HL-60 (cell line): ENCODE results near the gene BCL2.

Experiments
- DNase-seq, 2 experiments: peaks; one replicate each; pipeline ENCODE4 v3.0.0-alpha.2; 2010 to 2020; ENCODE audit warnings: low read depth in 1 of 2, low spot score in 1 of 2
- H3K27ac ChIP-seq: fragments of 250-450 bp; sonication (Bioruptor Pico); replicated peaks from 2 replicates; pipeline ENCODE4 v1.5.1; 2020; ENCODE audit warnings: mild to moderate bottlenecking, moderate library complexity
- H3K27me3 ChIP-seq: fragments of 250-450 bp; sonication (Bioruptor Pico); 2 replicates; pipeline ENCODE4 v1.5.1; 2021; ENCODE audit warnings: mild to moderate bottlenecking, moderate library complexity; ENCODE audit not compliant: insufficient read depth, poor library complexity, severe bottlenecking
- H3K4me3 ChIP-seq: replicated peaks from 2 replicates; pipeline ENCODE4 v1.5.1; 2011; ENCODE audit warnings: mild to moderate bottlenecking, control low read depth, low read length; ENCODE audit not compliant: insufficient read depth
- GABPA ChIP-seq: IDR thresholded peaks from 2 replicates; pipeline ENCODE4 v1.6.1; 2012; ENCODE audit warnings: low read depth
- POLR2AphosphoS5 ChIP-seq: IDR thresholded peaks from 2 replicates; pipeline ENCODE4 v1.6.1; 2012; ENCODE audit warnings: low read depth
- SPI1 ChIP-seq: IDR thresholded peaks from 2 replicates; pipeline ENCODE4 v1.6.1; 2012; ENCODE audit warnings: low read depth, mild to moderate bottlenecking, borderline replicate concordance
- TF ChIP-seq, protein P1 (sequence below): IDR thresholded peaks from one replicate; pipeline ENCODE4 v1.5.1; 2011; ENCODE audit warnings: low read length, control low read depth, inconsistent platforms; ENCODE audit not compliant: insufficient read depth
- TF ChIP-seq, protein P2 (sequence below): IDR thresholded peaks from 2 replicates; pipeline ENCODE4 v1.6.1; 2012; ENCODE audit warnings: low read depth; ENCODE audit not compliant: insufficient replicate concordance

Gene BCL2

DNA sequence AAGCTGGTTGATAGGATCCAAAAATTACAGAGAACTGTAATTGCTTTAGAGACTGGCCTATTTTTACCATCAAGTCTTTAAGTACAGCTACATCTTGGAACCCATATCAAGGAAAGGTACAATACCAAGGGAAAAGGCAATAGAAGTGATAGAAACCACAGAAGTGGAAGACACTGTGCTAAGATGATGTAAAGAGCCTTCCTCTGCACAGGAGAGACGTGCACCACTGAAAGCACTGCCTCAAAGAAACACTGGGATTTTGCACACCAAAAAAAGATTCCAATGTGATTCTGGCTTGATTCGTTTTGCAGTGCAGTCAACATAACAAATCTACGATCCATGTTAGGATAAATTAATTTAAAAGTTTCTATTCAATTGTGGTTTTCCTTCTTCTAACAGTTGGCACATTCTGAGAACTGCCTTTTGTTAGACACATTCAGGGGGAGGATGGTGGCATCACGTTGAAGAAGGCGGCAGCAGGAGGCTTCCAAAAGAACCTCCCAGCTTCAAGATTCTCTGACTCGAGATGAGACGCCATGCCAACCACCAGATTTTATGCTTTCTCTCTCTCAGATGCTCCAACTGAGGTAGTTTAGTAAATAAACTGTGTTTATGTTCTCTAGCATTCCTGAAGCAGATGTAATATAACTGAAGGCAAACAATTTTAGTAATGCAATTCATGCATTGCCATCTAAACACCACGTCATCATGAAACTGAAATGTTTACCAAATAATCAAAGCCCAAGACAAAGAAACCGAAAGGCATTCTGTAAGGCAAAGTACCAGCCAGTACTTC lies 102.9 kb downstream of the BCL2 start:
- TF ChIP-seq, protein P1, sequence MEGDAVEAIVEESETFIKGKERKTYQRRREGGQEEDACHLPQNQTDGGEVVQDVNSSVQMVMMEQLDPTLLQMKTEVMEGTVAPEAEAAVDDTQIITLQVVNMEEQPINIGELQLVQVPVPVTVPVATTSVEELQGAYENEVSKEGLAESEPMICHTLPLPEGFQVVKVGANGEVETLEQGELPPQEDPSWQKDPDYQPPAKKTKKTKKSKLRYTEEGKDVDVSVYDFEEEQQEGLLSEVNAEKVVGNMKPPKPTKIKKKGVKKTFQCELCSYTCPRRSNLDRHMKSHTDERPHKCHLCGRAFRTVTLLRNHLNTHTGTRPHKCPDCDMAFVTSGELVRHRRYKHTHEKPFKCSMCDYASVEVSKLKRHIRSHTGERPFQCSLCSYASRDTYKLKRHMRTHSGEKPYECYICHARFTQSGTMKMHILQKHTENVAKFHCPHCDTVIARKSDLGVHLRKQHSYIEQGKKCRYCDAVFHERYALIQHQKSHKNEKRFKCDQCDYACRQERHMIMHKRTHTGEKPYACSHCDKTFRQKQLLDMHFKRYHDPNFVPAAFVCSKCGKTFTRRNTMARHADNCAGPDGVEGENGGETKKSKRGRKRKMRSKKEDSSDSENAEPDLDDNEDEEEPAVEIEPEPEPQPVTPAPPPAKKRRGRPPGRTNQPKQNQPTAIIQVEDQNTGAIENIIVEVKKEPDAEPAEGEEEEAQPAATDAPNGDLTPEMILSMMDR: no peak
- no peak for TF ChIP-seq POLR2AphosphoS5
- TF ChIP-seq GABPA: no peak
- TF ChIP-seq, protein P2, sequence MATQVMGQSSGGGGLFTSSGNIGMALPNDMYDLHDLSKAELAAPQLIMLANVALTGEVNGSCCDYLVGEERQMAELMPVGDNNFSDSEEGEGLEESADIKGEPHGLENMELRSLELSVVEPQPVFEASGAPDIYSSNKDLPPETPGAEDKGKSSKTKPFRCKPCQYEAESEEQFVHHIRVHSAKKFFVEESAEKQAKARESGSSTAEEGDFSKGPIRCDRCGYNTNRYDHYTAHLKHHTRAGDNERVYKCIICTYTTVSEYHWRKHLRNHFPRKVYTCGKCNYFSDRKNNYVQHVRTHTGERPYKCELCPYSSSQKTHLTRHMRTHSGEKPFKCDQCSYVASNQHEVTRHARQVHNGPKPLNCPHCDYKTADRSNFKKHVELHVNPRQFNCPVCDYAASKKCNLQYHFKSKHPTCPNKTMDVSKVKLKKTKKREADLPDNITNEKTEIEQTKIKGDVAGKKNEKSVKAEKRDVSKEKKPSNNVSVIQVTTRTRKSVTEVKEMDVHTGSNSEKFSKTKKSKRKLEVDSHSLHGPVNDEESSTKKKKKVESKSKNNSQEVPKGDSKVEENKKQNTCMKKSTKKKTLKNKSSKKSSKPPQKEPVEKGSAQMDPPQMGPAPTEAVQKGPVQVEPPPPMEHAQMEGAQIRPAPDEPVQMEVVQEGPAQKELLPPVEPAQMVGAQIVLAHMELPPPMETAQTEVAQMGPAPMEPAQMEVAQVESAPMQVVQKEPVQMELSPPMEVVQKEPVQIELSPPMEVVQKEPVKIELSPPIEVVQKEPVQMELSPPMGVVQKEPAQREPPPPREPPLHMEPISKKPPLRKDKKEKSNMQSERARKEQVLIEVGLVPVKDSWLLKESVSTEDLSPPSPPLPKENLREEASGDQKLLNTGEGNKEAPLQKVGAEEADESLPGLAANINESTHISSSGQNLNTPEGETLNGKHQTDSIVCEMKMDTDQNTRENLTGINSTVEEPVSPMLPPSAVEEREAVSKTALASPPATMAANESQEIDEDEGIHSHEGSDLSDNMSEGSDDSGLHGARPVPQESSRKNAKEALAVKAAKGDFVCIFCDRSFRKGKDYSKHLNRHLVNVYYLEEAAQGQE: no peak
- TF ChIP-seq SPI1: no peak
- Histone ChIP-seq H3K27ac (no peak overlapping the region), H3K4me3 (no peak overlapping the region), H3K27me3 (no peaks in the 10 kb centered on the region)
- DNase-seq: no peak

DNA sequence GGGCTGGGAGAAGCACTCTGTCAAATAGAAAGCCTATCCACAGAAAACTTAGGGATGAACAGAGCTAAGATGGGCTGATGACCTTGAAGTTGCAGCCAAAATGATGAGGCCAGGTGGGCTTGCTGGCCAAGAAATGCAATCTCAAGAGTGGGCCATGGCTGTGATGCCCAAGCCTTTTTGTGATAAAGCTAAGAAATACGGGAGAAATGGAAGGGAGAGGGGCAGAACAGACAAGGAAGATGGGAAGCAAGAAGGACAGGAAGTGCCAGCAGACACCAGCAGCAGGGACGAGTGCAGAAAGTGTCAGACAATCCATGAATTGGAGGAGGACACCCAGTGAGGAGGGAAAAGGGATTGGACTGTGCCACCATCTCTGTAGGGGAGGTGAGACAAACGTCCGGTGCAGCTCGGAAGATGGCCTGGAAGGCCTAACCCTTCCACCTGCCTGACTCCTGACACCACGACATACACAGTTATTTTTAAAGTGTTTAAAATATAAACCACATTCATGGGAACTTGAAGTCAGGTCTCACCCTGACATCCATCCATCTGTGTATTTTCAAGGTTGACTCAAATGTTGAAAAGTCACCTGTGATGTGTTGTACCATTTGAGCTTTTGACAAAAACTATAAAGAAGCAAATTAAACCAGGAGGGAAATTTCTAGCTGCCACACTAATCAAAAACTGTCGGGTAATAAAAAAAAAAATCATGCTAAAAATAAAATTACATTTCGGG lies 105.5 kb downstream of the BCL2 start:
- Histone ChIP-seq H3K27ac (peak overlapping the region; percentile 22; the same call in 1 of the 2 replicates), H3K27me3 (no peaks in the 10 kb centered on the region), H3K4me3 (no peak overlapping the region)
- TF ChIP-seq POLR2AphosphoS5 (no peak), GABPA (no peak), SPI1 (no peak)
- TF ChIP-seq, protein P1: no peak
- TF ChIP-seq, protein P2: no peak
- DNase-seq: no peak

DNA sequence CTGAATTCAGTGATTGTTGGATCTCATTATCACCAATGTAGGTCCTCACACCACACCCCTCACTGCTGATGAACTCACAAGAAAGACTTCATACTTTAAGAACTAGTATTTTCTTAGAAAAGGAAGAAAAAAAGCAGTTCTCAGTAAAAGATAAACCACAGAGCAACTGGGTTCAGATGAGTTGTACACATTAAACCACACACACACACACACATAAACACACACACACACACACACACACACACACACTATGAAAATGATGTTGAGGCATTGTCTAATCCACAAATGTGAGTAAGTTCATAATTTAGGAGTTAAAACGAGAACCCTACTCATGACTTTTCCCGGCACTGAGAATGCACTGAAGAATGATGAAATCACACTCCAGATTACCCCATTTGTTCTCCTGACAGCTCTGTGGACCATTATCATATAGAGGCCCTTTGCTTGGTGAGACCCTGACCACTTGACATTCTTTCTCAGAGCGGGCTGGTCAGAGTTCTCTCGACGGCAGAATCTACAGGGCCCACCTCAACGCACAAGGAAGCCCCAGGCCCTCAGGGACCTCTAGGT lies 106.2 kb downstream of the BCL2 start:
- H3K27ac ChIP-seq: peak overlapping the region; percentile 22
- peak in 1 of 2 experiments; percentile 26 for DNase-seq
- TF ChIP-seq GABPA (no peak), SPI1 (no peak), POLR2AphosphoS5 (no peak)
- TF ChIP-seq, protein P2: no peak
- TF ChIP-seq, protein P1: no peak
- H3K4me3 ChIP-seq: no peak overlapping the region
- no peaks in the 10 kb centered on the region for H3K27me3 ChIP-seq
